ENCODE measurements around the gene MMP14.
"Not testable (repeated sequence)": the region's sequence is repeated elsewhere in the genome, so short reads cannot be mapped to it uniquely, and the experiment has no call there.

Gene MMP14

GRCh38 chr14:22842211-22843122 is 6.1 kb downstream of the MMP14 start:
- no peak for DNase-seq

- DNase-seq, result no peak
These were observed 6.9 kb downstream of the MMP14 start for GRCh38 chr14:22843123-22843925.

GRCh38 chr14:22844221-22845102 is 8.1 kb downstream of the MMP14 start:
- no peak for DNase-seq

- DNase-seq, result no peak
These were observed 8.7 kb downstream of the MMP14 start for GRCh38 chr14:22845103-22845394.

- DNase-seq, result no peak
These were observed 9.6 kb downstream of the MMP14 start for GRCh38 chr14:22845821-22846625.

- no peak for DNase-seq
These were observed 10.5 kb downstream of the MMP14 start for GRCh38 chr14:22846811-22847307.

- no peak for DNase-seq
These were observed 11.4 kb downstream of the MMP14 start for GRCh38 chr14:22847661-22848341.

- DNase-seq, result no peak
These were observed 12.2 kb downstream of the MMP14 start for GRCh38 chr14:22848351-22849164.

GRCh38 chr14:22849212-22849819 is 12.9 kb downstream of the MMP14 start:
- no peak for DNase-seq

GRCh38 chr14:22850944-22851764 is 14.8 kb downstream of the MMP14 start:
- peak; percentile 49 for DNase-seq

- not testable (repeated sequence) for DNase-seq
These were observed 15.8 kb downstream of the MMP14 start for GRCh38 chr14:22852178-22852577.

GRCh38 chr14:22852599-22852939 is 16.2 kb downstream of the MMP14 start:
- no peak for DNase-seq

- peak; percentile 100 for DNase-seq
These were observed 16.8 kb downstream of the MMP14 start for GRCh38 chr14:22852940-22853767.

GRCh38 chr14:22854296-22854695 is 17.9 kb downstream of the MMP14 start:
- not testable (repeated sequence) for DNase-seq

- no peak for DNase-seq
These were observed 18.8 kb downstream of the MMP14 start for GRCh38 chr14:22854963-22855724.

- DNase-seq, result no peak
These were observed 20.0 kb downstream of the MMP14 start for GRCh38 chr14:22856428-22856827.

- not testable (repeated sequence) for DNase-seq
These were observed 24.0 kb downstream of the MMP14 start for GRCh38 chr14:22860377-22860776.

Measured in stimulated activated CD8-positive, alpha-beta memory T cell treated with anti-CD3 and anti-CD28 coated beads, Interleukin-4, amount 100 ng/mL, for 48 hours (primary cell).